Suppressor macrophage treated with lipopolysaccharide for 1 hour (primary cell): ENCODE measurements around the gene TEAD3.

Source experiments
- DNase-seq, 3 donors: peaks; one replicate each; pipeline ENCODE4 v3.0.0-alpha.2; 2020 to 2022

TEAD3 gene

DNA sequence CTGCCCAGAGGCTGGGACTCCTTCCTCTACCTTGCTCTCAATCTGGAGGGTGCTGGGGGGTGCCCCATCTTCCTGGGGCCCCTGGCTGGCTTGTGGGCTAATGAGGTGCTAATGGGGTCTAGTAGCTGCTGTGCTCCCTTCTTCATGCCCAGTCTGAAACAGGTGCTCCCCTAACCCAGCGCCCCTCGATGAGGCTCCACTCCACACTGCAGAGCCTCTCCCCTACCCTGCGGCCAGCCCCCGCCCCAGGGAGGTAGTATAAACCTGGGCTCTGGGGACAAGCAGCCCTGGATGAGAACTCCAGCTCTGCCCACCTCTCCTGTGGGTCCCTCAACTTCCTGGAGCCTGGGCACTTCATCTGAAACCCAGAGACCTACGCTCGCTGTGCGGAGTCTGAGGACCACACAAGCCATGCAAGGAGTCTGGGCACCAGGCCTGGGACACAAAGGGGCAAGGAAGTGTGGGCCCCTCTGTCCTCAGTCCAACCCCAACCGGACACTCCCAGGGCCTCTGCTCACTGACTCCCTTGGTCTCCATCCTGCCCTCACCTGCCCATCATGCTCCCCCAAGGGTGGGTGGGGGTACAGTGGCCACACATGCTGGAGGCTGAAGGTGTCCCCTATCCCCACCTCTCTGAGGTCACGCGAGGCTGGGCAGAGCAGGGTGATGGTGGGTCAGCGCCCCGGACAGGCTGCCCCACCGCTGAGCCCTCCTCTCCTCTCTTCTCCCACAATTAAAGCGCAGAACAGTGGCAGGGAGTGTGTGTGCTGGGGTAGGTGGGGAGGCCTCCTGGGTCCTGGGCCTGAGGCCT, 22.5 kb downstream of the TEAD3 start:
- DNase-seq, result no peak

DNA sequence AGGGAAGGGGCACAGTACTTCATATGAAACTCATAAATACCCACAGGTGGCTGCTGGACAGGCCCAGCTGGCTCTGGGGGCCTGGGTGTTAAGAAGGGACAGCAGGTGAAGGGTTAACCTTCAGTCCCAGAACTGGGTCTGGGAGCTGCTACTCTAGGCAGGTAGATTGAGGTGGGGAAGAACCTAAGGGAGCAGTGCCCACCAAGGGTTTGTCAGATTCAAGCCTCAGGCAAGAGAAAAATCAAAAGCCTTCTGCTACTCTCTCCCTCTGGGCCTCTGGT, 23.1 kb downstream of the TEAD3 start:
- DNase-seq, result no peak

DNA sequence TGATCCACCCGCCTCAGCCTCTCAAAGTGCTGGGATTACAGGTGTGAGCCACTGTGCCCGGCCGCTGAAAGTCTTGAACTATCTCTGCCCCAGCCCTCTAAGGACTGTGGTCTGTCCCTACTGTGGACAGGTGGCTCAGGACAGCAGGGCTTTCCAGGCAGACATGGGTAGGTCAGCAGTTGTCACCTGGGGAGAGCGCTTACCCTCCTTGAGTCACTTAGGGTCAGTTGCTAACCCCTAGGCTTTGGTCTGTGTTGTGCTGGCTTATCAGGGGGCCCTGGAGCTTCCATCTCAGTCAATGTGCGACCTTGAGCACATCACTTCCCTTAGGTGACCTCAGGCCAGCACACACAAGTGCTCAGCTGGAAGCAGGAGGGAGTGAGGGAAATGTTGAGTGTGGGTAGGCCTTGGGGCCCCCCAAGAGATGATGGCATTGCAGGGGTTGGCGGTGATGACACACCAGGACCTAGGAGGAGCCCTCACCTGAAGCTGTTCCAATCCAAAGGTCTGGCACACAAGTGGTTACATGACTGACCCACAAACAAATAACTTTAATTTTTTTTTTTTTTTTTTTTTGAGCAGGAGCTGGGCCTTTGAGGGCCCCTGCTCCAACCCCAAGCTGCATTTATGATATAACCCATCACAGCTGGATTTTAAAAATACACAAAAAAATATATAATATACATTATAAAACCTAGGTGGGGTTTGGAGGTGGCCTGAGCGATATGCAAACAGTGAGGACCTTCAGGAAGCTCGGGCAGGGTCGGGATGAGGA, 23.6 kb downstream of the TEAD3 start:
- DNase-seq, result no peak

DNA sequence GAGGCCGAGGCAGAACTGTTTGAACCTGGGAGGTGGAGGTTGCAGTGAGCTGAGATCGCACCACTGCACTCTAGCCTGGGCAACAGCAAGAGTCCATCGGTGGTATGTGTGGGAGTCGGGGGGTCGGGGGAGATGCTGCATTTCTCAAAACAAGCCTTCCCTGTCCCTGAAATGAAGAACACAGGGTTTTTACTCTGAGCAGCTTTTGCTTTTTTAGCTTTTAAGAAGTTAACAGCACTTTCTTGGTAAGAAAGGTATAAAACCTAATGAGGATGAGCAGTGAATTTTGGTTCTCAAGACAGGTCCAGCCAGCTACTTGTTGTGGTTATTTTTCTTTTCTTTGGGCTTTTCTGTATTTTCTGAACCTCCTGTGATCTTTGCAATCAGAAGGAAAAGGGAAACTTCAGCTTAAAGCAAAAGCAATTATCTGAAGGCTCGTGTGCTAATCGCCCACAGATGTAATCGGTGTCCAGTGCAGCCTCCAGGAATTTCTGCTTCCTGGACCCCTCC, 25.0 kb downstream of the TEAD3 start:
- DNase-seq, result no peak

DNA sequence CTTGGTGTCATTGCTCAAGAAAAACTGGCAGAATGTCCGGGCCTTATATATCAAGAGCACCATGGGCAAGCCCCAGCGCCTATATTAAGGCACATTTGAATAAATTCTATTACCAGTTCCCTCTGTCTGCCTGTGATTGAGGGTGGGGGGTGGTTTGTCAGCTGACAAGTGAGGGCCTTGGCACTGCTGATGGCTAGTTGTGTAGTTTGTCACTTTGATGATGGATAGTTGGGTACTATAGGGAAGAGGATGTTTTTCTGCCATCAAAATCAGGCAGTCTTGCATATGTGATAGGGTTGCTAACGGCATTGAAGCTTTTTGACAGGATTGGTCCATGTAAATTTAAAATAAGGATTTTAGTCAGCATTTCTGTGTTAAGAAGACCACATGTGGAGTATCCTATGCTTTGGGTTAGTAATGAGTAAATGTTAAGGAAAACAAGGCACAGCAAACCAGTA, 26.2 kb downstream of the TEAD3 start:
- DNase-seq, result no peak

DNA sequence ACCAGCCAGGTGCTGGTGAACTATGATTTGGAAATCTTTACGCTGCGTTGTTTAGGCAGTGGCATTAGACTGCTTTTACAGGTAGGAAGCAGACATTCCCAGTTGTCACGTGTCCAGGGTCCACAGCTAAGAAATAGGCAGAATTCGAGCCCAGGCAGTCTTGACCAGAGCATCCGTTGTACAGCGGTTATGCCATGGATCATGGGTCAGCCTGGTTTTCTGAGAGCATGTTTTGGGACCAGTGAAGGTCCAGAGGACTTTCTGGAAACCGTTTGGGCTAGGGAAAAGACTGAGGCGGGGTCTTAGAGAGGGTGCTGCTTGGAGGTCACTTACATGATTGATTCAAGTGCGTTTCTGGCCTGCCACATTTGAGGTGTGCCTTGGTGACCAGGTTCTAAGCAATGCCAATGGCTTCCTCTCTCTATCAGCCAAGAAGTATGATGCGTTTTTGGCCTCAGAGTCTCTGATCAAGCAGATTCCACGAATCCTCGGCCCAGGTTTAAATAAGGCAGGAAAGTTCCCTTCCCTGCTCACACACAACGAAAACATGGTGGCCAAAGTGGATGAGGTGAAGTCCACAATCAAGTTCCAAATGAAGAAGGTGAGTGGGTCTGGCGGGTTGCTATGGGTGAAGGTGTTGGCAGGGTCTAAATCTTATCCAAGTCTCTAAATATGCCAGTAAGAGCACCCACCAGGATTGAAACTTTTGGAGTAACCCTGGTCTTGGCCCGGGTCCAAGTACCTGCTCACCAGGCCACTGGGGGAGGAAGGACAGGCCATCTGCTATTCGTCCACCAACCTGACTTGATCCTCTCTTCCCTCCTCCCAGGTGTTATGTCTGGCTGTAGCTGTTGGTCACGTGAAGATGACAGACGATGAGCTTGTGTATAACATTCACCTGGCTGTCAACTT, 26.9 kb downstream of the TEAD3 start:
- no peak for DNase-seq

DNA sequence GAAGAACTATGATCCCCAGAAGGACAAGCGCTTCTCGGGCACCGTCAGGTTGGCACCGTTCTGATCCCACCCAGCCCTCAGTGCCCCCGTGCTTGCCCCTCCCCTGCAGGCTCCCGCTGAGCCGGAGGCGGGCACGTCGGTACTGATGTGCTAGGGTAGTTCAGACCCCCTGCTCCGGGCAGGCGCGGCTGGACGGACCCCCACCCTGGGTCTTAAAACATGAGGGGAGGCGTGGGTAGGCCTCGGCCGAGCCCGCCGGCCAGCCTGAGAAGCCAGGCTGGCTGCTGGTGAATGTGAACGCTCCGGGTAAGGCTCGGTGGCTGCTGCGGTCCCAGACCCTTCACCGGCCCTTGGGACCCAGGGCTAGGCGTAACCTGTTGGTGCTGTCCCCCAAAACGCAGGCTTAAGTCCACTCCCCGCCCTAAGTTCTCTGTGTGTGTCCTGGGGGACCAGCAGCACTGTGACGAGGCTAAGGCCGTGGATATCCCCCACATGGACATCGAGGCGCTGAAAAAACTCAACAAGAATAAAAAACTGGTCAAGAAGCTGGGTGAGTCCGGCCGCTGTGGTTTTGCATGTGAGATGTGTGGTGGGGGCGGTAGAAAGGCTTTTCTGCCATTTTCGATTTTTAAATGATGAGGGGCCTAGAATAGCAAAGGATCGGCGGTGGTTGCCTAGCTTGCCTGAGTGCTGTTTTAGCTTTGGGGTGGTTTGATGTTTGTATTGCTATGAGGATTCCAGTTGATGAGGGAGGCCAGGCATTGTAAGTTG, 27.7 kb downstream of the TEAD3 start:
- peak in 1 of 3 donors; percentile 28 for DNase-seq

DNA sequence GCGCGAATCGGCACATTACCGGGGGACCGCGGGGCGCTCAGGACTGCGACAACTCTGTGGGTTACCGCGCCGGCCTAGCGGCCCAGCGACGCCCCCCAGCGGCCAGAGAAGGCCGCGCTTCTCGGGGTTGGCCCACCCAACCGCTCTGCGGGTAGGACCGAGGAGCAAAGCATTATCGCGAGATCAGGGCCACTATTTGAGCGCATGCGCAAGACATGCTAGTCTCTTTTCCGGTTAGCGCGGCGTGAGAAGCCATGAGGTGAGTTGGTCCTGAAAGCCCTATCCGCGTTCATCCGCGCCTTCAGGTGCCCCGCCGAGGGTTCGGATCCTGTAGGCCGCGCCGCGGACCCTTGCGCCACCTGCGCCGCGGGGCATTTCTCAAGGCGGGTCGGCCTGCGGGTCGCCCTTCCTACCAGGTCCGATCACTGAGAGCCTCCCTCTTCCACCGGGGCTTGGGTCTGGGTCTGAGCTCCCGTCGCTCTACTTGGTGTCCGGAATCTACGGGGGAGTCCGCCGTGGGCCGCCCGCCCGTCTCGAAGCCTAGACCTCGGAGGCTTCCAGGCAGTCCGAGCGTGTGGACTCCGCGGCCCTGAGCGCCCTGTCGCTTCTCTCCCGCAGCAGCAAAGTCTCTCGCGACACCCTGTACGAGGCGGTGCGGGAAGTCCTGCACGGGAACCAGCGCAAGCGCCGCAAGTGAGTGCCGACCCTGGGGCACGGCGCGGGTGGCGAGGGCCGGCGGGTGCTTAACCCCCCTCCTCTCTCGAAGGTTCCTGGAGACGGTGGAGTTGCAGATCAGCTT, 28.5 kb downstream of the TEAD3 start, which contains the start of gene RPL10A:
TSS of gene RPL10A (plus strand) at position 221 of the 799 bp plus-strand sequence. CDS start at position 255, 34 bp downstream.
- peak; percentile 97 to 99 (median 97) for DNase-seq

DNA sequence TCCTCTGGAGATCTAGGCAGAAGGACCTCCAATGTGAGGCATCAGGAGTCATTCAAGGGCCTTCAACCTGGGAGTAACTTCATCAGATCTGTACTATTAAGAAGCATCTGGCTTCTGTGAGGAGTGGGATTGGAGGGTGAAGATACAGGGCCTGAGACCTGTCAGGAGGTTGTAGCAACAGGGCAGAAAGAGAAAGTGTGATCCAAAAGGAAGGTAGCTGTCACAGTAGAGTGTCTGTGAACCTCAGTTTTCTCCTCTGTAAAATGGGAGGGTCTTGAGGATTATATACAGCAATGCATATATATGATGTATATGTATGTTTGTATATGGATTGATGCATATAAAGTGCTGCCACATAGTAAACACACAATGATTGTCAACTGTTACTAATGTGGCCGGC, 31.2 kb downstream of the TEAD3 start:
- DNase-seq, result no peak

DNA sequence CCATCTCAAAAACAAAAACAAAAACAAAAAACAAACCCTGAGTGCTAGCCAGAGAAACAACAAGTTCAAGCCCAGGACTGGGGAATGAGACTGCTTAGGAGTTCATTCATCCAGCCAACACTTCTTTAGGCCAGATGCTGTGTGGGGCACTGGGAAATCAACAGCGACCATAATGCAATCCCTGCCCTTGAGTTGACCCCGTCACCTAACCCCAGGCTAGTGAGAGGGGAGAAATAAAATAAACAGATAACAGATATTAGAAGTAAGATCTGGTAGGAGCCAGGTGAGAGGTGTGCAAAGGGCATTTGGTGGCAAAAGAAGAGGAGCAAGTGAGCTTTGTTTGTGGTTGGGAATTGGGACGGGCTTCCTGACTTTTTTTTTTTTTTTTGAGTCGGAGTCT, 33.6 kb downstream of the TEAD3 start:
- no peak for DNase-seq

DNA sequence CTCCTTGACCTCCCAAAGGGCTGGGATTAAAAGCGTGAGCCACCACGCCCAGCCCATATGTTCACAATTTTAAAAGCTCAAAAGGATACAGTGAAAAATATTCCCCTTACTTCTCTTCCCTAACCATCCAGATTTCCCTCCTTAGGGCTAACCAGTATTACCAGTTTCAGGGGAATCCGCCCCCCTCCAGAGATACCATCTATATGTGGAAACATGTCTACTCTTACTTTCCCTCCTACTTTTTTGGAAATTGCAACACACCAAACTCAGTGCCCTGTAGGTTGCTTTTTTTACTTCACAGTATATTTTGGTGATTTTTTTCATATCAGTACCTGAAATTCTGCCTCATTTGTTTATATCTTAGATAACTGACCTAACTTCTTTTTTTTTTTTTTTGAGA, 35.6 kb downstream of the TEAD3 start:
- no peak for DNase-seq

DNA sequence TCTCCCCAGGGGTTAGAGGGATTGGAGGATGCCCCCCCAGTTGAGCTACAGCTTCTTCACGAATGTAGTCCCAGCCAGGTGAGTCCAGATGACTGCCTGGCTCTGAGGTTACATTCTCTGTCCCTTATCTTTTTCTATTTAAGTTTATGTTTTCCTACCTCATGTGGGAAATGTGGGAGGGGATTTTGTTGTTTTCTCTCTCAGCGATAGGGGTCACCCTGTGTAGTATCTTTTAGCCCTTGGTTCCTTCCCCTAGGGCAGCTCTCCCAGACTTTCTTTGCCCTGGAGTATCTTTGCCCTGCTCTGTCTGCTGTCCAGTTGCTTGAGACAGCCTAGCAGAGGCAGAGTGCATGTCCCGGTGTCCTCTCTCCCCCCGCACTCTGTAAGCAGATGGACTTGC, 39.0 kb downstream of the TEAD3 start:
- no peak for DNase-seq

DNA sequence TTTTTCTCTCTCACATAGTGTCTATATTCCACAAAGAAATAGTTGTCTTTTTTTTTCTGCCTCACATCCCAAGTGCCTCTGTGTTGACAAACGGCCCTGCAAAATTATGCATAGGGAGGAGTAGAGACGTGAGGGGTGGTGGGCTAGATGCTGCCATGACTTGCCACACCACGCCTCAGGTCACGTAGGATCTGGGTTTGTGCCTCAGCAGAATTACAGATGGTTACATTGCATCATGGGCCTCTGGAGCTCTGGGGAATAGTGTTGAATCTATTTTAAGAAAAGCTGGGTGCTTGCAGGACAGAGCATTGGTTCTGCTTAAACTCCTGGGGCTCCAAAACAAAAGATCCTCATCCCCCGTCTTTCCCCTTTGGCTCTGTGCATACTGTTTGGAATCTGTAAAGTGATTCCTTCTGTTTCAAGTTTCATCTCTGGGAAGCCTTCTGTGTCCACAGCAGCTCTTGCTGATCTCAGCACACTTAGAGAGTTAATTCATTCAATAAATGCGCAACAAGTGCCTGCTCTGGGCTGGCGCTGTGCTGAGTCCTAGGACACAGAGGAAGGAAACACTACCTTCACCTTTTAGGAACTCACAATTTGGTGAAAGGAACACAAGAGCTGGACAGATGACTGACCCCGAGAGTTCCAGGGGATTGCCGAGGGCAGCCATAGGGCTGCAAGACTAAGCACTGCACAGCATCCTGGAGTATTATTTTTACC, 42.3 kb downstream of the TEAD3 start:
- peak in 1 of 3 donors; percentile 24 for DNase-seq

DNA sequence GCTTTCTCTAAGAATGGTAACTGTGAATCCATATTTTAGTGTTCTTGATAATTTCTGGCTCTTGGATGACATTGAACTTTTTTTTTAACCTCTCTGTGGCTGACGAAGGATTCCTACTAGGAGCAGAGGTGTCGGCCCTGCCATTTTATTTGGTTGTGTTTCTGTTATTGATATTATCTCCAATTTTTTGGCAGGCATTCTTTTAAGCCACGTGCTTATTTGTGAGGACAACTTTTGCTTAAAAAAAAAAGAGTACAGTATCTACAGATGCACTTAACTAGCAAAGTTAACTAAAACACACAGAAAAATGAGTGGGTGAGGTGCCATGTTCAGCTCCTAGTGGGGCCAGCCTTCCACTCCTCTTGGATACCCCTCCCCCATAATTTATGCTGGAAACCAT, 43.6 kb downstream of the TEAD3 start:
- DNase-seq, result no peak

DNA sequence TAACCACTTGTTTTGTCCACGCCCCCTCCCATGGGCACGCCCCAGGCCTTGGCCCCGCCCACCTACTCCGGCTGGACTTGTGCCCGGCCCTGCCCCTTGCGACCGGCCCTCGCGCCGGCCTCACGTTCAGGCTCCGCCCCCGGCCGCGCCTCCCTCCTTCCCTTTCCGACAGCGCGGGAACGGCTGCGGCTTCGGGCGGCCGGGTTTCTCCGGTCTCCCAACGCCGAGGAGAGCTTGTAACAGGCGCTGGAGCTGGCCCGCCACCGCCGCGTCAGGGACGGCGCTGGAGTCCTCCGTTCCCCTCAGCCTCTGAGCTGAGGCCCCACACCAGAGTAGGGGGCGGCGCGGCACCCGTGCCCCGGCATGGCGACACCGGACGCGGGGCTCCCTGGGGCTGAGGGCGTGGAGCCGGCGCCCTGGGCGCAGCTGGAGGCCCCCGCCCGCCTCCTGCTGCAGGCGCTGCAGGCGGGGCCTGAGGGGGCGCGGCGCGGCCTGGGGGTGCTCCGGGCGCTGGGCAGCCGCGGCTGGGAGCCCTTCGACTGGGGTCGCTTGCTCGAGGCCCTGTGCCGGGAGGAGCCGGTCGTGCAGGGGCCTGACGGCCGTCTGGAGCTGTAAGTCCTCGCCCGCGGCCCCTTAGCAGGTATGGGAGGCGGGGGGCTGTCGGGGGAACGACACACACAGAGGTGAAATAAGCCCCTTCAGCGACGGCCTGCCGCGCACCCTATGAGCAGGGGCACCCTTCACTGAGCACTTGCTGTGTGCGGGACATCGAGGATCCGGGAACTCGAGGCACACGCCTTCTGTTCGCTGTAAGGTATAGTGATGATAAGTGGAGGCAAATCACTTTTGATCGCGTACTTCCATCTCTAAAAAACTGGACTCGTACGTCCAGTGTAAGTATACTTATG, 44.4 kb downstream of the TEAD3 start, which contains the start of gene FANCE:
TSS of gene FANCE (plus strand) at position 156 of the 908 bp plus-strand sequence. CDS start at position 364, 208 bp downstream.
- DNase-seq, result peak; percentile 95 to 99 (median 98)

DNA sequence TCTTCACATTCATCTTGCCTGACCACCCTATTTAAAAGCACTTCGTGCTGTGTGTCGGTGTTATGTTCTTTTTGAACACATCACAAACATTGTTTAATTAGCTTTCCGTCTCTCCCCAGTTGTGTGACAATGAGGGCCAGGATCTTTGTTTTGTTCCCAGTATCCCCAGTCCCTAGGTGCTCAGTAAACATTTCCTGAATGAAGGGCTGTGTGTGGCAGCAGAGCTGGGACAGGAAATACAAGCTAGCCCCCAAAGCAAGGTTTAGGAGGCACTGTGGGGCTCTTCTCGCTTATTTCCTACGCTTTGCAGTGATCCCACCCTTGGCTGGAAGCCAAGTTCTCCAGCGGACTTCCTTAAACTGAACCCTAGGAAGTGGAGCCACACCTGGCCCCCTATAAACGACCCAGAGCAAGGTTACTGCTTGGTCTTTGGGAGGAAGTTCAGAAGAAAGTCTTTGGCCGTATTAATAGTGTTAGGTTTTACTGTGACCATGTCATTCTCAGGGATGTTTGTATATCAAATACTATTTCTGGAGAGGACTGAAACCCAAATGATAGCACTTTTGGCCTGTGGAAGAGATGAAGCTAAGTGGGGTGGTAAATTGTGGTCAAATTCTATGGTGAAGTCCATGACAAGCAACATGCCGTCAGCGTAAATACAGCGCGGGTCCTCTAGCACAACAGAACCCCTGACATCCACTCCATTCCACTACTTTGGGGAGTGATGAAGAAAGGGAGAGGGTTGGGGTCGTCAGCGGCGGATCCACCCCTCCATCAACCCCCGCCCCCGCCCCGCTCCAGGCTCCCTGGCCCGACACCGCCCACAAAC, 45.3 kb downstream of the TEAD3 start:
- DNase-seq, result no peak

DNA sequence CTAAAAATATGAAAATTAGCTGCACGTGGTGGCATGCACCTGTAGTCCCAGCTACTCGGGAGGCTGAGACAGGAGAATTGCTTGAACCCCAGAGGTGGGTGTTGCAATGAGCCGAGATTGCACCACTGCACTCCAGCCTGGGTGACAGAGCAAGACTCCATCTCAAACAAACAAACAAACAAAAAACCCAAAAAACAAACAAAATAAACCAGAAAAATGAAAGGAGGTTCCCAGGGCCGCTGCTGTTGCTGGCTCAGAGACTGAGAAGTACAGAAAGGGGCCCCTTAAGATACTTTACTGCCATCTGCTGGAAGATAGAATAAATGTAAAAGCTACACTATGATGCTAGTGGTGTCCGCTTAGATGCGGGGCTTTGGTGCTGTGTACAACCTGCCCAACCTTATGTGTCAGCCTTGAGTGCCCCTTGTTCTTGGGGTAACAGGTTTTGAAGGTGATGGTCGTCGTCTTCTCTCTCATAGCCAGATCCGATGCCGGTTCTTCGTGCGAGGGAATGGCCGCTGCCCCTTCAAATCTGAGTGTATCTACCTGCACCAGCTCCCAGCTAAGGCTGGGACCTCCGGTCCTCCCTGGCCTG, 47.5 kb downstream of the TEAD3 start:
- DNase-seq, result peak; percentile 83 to 94 (median 90)

DNA sequence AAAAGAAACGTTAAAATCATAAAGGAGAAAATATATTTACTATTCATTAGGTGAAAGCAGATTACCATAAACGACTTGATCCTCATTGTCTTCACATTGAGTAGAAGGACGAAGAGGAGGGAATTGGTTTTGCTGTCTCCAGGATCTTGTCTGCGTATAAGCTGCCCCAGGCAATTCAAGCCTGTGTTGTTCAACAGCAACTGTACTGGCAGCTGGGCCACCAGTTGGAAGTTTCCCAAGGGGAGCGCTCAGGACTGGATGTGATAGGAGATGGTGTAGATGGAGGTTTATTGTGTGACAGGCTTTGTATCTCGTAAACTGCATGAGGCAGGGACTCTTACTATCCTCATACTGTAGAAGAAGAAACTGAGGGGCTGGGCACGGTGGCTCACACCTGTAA, 48.7 kb downstream of the TEAD3 start:
- DNase-seq, result no peak
